ENCODE data around the gene SHC3.

The SHC3 gene, protein sequence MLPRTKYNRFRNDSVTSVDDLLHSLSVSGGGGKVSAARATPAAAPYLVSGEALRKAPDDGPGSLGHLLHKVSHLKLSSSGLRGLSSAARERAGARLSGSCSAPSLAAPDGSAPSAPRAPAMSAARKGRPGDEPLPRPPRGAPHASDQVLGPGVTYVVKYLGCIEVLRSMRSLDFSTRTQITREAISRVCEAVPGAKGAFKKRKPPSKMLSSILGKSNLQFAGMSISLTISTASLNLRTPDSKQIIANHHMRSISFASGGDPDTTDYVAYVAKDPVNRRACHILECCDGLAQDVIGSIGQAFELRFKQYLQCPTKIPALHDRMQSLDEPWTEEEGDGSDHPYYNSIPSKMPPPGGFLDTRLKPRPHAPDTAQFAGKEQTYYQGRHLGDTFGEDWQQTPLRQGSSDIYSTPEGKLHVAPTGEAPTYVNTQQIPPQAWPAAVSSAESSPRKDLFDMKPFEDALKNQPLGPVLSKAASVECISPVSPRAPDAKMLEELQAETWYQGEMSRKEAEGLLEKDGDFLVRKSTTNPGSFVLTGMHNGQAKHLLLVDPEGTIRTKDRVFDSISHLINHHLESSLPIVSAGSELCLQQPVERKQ

DNA sequence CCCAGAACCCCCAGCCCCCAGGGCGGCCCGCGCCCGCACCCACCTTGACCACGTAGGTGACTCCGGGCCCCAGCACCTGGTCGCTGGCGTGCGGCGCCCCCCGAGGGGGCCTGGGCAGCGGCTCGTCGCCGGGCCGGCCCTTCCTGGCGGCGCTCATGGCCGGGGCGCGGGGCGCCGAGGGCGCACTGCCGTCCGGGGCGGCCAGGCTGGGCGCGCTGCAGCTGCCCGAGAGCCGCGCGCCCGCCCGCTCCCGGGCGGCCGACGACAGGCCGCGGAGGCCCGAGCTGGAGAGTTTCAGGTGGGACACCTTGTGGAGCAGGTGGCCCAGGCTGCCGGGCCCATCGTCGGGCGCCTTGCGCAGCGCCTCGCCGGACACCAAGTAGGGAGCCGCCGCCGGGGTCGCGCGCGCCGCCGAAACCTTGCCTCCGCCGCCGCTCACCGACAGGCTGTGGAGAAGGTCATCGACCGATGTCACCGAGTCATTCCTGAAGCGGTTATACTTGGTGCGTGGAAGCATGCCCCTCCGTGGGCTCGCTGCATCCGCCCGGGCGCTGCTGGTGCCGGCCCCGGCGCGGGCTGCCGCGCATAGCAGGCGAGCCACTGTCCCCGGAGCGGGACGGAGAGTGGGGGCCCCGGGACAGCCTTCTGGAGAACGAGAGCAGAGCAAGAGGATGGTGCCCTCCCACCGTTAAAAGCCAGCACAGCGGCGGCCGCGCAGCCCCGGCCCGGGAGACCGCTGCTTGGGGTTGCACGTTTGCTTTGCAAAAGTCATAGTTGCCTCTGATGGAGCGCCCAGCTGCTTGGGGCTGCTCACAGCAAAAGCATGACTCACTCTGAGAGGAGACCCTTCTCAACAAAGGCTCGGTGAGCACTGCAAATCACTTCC, at the start of gene SHC3:
SHC3 (minus strand) TSS at position 875 of the 886 bp plus-strand sequence; CDS start at position 517, 358 bp downstream.
- H3K4me1 ChIP-seq: peaks cover 0 to 37% (median 30%) of the 10 kb centered on the region in 4 donors
- peak within 1 kb of the TSS; percentile 43 to 53 for H3K4me3 ChIP-seq
- TF ChIP-seq, protein P1, sequence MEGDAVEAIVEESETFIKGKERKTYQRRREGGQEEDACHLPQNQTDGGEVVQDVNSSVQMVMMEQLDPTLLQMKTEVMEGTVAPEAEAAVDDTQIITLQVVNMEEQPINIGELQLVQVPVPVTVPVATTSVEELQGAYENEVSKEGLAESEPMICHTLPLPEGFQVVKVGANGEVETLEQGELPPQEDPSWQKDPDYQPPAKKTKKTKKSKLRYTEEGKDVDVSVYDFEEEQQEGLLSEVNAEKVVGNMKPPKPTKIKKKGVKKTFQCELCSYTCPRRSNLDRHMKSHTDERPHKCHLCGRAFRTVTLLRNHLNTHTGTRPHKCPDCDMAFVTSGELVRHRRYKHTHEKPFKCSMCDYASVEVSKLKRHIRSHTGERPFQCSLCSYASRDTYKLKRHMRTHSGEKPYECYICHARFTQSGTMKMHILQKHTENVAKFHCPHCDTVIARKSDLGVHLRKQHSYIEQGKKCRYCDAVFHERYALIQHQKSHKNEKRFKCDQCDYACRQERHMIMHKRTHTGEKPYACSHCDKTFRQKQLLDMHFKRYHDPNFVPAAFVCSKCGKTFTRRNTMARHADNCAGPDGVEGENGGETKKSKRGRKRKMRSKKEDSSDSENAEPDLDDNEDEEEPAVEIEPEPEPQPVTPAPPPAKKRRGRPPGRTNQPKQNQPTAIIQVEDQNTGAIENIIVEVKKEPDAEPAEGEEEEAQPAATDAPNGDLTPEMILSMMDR (IDR thresholded peaks at IDR 0.05): no peak
- no peak for DNase-seq
- H3K27ac ChIP-seq: peak within 1 kb of the TSS; percentile 26 to 29
- H3K27me3 ChIP-seq: peaks cover 0 to 42% of the 10 kb centered on the region in 2 donors
- no peaks in the 10 kb centered on the region for H3K36me3 ChIP-seq
- no peaks in the 10 kb centered on the region for H3K9me3 ChIP-seq
- intact Hi-C loops (cut with DNase I; ENCODE audit: low total_unique reads): no loop called here

DNA sequence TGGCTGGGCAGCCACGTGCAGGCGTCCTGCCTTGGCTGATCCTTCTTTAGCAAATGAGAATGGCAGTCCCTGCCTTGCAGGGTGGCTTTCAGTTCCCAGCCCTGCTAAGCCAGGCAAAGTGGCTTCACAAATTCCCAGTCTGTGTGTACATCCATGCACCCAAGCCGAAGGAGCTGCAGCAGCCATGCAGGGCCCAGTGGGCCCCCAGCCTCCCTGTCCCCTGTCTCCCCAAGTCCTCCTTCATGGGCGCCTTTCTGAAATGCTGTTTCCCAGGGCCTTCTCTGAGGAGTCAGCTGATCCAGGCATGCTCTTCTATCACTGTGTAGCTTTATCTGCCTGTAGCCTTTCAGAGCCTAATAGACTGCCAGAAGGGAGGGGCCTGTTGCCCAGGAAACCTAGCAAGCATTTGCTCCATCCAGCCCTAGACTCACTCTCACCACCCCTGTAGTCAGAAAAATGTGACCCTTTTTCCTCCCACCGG, 47.4 kb upstream of the SHC3 start:
- TF ChIP-seq, protein P1 (IDR thresholded peaks at IDR 0.05): no peak
- Histone ChIP-seq H3K27me3 (no peaks in the 10 kb centered on the region), H3K4me3 (no peak overlapping the region), H3K9me3 (peaks cover 0 to 4% (median 0%) of the 10 kb centered on the region in 3 donors), H3K27ac (no peak overlapping the region), H3K4me1 (no peaks in the 10 kb centered on the region), H3K36me3 (no peaks in the 10 kb centered on the region)
- no peak for DNase-seq
- intact Hi-C loops (cut with DNase I; ENCODE audit: low total_unique reads): no loop called here

DNA sequence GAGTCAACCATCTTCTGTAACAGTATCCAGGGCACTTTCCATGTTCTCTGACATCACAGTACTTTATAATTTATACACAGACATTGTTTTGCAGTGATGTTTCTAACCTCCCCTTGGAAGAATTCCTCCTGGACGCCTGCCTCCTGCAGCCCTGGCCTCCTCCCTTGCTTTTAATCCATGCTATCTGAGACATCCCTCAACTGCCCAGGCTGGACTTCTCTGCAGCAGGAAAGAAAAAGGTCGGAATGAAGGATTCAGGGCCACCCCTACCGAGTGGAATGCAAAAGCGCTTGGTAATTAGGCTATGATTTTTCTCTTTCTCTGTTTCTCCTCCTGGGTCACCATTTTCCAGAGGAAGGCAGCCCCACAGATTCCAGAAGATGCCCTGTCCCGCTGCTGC, 47.0 kb upstream of the SHC3 start:
- TF ChIP-seq, protein P1 (IDR thresholded peaks at IDR 0.05): no peak
- intact Hi-C loops (cut with DNase I; ENCODE audit: low total_unique reads): no loop called here
- Histone ChIP-seq H3K27me3 (no peaks in the 10 kb centered on the region), H3K4me1 (no peaks in the 10 kb centered on the region), H3K36me3 (no peaks in the 10 kb centered on the region), H3K27ac (no peak overlapping the region), H3K9me3 (no peaks in the 10 kb centered on the region), H3K4me3 (no peak overlapping the region)
- no peak for DNase-seq

DNA sequence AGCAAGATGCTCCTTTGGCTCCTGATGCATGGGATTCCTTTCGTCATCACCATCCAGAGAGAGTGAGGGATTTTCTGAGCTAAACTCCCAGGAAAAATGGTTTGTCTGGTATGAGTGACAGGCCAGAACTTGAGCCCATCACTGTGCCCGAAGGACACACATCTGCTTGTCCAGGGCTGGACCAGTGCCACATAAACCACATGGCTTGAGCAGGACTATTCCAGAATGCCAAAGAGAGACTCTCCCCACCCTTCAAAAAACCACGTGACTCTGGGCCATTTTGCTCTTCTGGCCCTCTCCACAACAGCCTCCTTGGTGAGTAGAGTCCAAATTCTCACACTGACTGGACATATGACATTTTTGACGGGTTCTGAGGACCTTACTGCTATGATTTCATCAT, 46.4 kb upstream of the SHC3 start:
- Histone ChIP-seq H3K27me3 (no peaks in the 10 kb centered on the region), H3K4me1 (no peaks in the 10 kb centered on the region), H3K4me3 (no peak overlapping the region), H3K9me3 (no peaks in the 10 kb centered on the region), H3K27ac (no peak overlapping the region), H3K36me3 (no peaks in the 10 kb centered on the region)
- DNase-seq: no peak
- TF ChIP-seq, protein P1 (IDR thresholded peaks at IDR 0.05): no peak
- intact Hi-C loops (cut with DNase I; ENCODE audit: low total_unique reads): no loop called here

DNA sequence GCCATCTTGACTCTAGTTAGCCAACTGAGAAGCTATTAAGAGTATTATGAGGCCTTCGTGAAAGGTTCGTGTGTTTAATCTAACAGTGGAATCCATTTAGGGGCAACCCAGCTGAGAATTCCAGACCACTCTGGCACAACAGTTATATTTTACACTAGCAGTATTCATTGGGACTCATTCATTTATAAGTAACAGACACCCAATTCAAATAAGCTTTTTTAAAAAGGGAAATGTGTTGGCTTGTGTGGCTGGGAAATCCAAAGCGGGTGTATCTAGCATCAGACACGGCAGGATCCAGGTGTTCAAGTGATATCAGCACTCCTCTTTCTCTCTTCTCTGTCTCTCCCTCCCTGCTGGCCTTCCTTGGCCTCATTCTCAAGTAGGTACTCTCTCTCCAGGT, 46.0 kb upstream of the SHC3 start:
- H3K27ac ChIP-seq: no peak overlapping the region
- no peak for DNase-seq

More for the DNA sequence above, 46.0 kb upstream of the SHC3 start:
- H3K27me3 ChIP-seq: no peaks in the 10 kb centered on the region
- TF ChIP-seq, protein P1 (IDR thresholded peaks at IDR 0.05): no peak
- no peak overlapping the region for H3K4me3 ChIP-seq
- no peaks in the 10 kb centered on the region for H3K9me3 ChIP-seq
- H3K4me1 ChIP-seq: no peaks in the 10 kb centered on the region
- no peaks in the 10 kb centered on the region for H3K36me3 ChIP-seq
- intact Hi-C loops (cut with DNase I; ENCODE audit: low total_unique reads): no loop called here

All from tibial artery (tissue), 4 donors.